HL-60 (cell line): ENCODE measurements around the gene GSN.

Experiments used
- DNase-seq, 2 experiments: peaks; one replicate each; pipeline ENCODE4 v3.0.0-alpha.2; 2010 to 2020; ENCODE audit warnings: low read depth in 1 of 2, low spot score in 1 of 2
- H3K27ac ChIP-seq: fragments of 250-450 bp; sonication (Bioruptor Pico); replicated peaks from 2 replicates; pipeline ENCODE4 v1.5.1; 2020; ENCODE audit warnings: mild to moderate bottlenecking, moderate library complexity
- H3K27me3 ChIP-seq: fragments of 250-450 bp; sonication (Bioruptor Pico); 2 replicates; pipeline ENCODE4 v1.5.1; 2021; ENCODE audit warnings: mild to moderate bottlenecking, moderate library complexity; ENCODE audit not compliant: insufficient read depth, poor library complexity, severe bottlenecking
- H3K4me3 ChIP-seq: replicated peaks from 2 replicates; pipeline ENCODE4 v1.5.1; 2011; ENCODE audit warnings: mild to moderate bottlenecking, control low read depth, low read length; ENCODE audit not compliant: insufficient read depth
- CTCF ChIP-seq: IDR thresholded peaks from one replicate; pipeline ENCODE4 v1.5.1; 2011; ENCODE audit warnings: low read length, control low read depth, inconsistent platforms; ENCODE audit not compliant: insufficient read depth
- GABPA ChIP-seq: IDR thresholded peaks from 2 replicates; pipeline ENCODE4 v1.6.1; 2012; ENCODE audit warnings: low read depth
- POLR2AphosphoS5 ChIP-seq: IDR thresholded peaks from 2 replicates; pipeline ENCODE4 v1.6.1; 2012; ENCODE audit warnings: low read depth
- REST ChIP-seq: IDR thresholded peaks from 2 replicates; pipeline ENCODE4 v1.6.1; 2012; ENCODE audit warnings: low read depth; ENCODE audit not compliant: insufficient replicate concordance
- SPI1 ChIP-seq: IDR thresholded peaks from 2 replicates; pipeline ENCODE4 v1.6.1; 2012; ENCODE audit warnings: low read depth, mild to moderate bottlenecking, borderline replicate concordance
- long read RNA-seq: library from polyadenylated mRNA; unstranded; transcript quantifications from one replicate; pipeline ENCODE4 v2.0.0, GENCODE V29; 2020

GSN gene
- long read RNA-seq, partial matches to known transcripts = 83 of 2,402 reads
- long read RNA-seq, other reads (novel, unspliced or antisense) = 2,310 of 2,402 reads

- TF ChIP-seq POLR2AphosphoS5 (no peak), SPI1 (no peak)
- Histone ChIP-seq H3K27ac (peak within 1 kb of the TSS; percentile 61), H3K4me3 (peak within 1 kb of the TSS; percentile 63), H3K27me3 (no peaks in the 10 kb centered on the region)
- DNase-seq = peak in 1 of 2 experiments; percentile 52
Observed at GRCh38 chr9:121267689-121268597, at the start of gene GSN. GSN (plus strand) TSS chr9:121268162; CDS start chr9:121301972, 33,810 bp downstream.

- Histone ChIP-seq H3K4me3 (no peak overlapping the region), H3K27ac (no peak overlapping the region), H3K27me3 (no peaks in the 10 kb centered on the region)
- TF ChIP-seq CTCF (no peak), POLR2AphosphoS5 (no peak), REST (no peak), GABPA (no peak), SPI1 (no peak)
- no peak for DNase-seq
Observed at GRCh38 chr9:121218357-121219027, 49.5 kb upstream of the GSN start.

- no peaks in the 10 kb centered on the region for H3K27me3 ChIP-seq
- H3K27ac ChIP-seq = no peak overlapping the region
- no peak overlapping the region for H3K4me3 ChIP-seq
- TF ChIP-seq REST = no peak
- no peak for TF ChIP-seq GABPA
- no peak for TF ChIP-seq POLR2AphosphoS5
- TF ChIP-seq CTCF = no peak
- TF ChIP-seq SPI1 = no peak
- DNase-seq = no peak
Observed at GRCh38 chr9:121219530-121219929, 48.4 kb upstream of the GSN start.

- DNase-seq = no peak
- no peaks in the 10 kb centered on the region for H3K27me3 ChIP-seq
- H3K4me3 ChIP-seq = no peak overlapping the region
- H3K27ac ChIP-seq = no peak overlapping the region; the same call in 1 of the 2 replicates
- TF ChIP-seq REST (peak; percentile 12), SPI1 (no peak)
Observed at GRCh38 chr9:121220996-121221663, 46.8 kb upstream of the GSN start.
